Kidney epithelial cell (primary cell): ENCODE data around the gene MAN2A1. TPM values are rescaled to one million over a fixed set of nuclear protein-coding genes. Genes with fewer than 3 reads are reported as not detected.

ENCODE experiments used
- DNase-seq: peaks from one replicate; pipeline ENCODE4 v3.0.0-alpha.2; 2010; ENCODE audit warnings: low read depth
- H3K27me3 ChIP-seq: 2 replicates; pipeline ENCODE4 v1.6.0; 2011; ENCODE audit warnings: low read length; ENCODE audit not compliant: control insufficient read depth, insufficient read depth
- H3K36me3 ChIP-seq: 2 replicates; pipeline ENCODE4 v1.5.1; 2011; ENCODE audit warnings: low read length; ENCODE audit not compliant: control insufficient read depth, insufficient read depth
- H3K4me3 ChIP-seq: 2 replicates; pipeline ENCODE4 v1.5.1; 2011; ENCODE audit warnings: low read depth, mild to moderate bottlenecking, control low read depth, low read length
- total RNA-seq: library from RNA; depleted of rRNA; stranded (reverse); fragments of >200 nt; gene quantifications from 2 replicates; pipeline ENCODE4 v1.2.3, GENCODE V29; 2015
- TF ChIP-seq, protein P1 (sequence below): IDR thresholded peaks from 2 replicates; pipeline ENCODE4 v1.5.1; 2011; ENCODE audit warnings: mild to moderate bottlenecking, moderate library complexity, low read length, control low read depth, inconsistent platforms; ENCODE audit not compliant: insufficient read depth, poor library complexity, severe bottlenecking

Gene MAN2A1
- total RNA-seq, 1 donor from 2014 or later: 53.1 TPM

DNA sequence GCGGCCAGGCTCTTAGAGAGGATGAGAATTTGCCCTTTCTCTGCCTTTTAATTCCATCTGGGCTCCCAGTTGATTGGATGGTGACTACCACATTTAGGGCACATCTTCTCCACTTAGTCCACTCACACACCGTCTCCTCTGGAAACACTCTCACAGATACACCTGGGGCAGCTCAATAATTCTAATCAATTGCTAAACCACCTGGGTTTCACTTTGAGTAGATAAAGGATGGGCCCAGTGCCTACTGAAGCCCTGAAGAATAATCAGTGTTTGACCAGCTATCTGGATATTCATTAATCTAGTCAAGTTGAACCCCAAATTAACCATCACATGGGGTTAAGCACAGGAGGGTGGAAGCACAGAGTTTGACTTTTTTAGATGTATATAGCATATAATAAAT, 19.1 kb downstream of the MAN2A1 start:
- Histone ChIP-seq H3K4me3 (no peak overlapping the region), H3K36me3 (no peaks in the 10 kb centered on the region), H3K27me3 (no peaks in the 10 kb centered on the region)
- DNase-seq: no peak
- TF ChIP-seq, protein P1, sequence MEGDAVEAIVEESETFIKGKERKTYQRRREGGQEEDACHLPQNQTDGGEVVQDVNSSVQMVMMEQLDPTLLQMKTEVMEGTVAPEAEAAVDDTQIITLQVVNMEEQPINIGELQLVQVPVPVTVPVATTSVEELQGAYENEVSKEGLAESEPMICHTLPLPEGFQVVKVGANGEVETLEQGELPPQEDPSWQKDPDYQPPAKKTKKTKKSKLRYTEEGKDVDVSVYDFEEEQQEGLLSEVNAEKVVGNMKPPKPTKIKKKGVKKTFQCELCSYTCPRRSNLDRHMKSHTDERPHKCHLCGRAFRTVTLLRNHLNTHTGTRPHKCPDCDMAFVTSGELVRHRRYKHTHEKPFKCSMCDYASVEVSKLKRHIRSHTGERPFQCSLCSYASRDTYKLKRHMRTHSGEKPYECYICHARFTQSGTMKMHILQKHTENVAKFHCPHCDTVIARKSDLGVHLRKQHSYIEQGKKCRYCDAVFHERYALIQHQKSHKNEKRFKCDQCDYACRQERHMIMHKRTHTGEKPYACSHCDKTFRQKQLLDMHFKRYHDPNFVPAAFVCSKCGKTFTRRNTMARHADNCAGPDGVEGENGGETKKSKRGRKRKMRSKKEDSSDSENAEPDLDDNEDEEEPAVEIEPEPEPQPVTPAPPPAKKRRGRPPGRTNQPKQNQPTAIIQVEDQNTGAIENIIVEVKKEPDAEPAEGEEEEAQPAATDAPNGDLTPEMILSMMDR: no peak

- Histone ChIP-seq H3K4me3 (no peak overlapping the region), H3K36me3 (no peaks in the 10 kb centered on the region), H3K27me3 (no peaks in the 10 kb centered on the region)
- no peak for DNase-seq
- TF ChIP-seq, protein P1: no peak
These were observed 19.5 kb downstream of the MAN2A1 start for GRCh38 chr5:109709225-109709624.

GRCh38 chr5:109711673-109712072, 21.9 kb downstream of the MAN2A1 start:
- DNase-seq: no peak
- H3K27me3 ChIP-seq: no peaks in the 10 kb centered on the region
- TF ChIP-seq, protein P1: no peak
- H3K4me3 ChIP-seq: no peak overlapping the region
- H3K36me3 ChIP-seq: no peaks in the 10 kb centered on the region

DNA sequence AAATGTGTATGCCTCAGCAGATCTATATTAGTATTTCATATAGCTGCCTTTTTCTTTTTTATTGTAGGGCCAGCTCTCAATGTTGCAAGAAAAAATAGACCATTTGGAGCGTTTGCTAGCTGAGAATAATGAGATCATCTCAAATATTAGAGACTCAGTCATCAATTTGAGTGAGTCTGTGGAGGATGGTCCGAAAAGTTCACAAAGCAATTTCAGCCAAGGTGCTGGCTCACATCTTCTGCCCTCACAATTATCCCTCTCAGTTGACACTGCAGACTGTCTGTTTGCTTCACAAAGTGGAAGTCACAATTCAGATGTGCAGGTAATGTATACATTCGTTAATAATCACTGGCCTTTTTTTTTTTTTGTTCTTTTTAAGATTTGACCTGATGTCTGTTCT, 23.7 kb downstream of the MAN2A1 start:
- TF ChIP-seq, protein P1: no peak
- no peaks in the 10 kb centered on the region for H3K36me3 ChIP-seq
- no peak overlapping the region for H3K4me3 ChIP-seq
- no peaks in the 10 kb centered on the region for H3K27me3 ChIP-seq
- DNase-seq: no peak

- H3K36me3 ChIP-seq: no peaks in the 10 kb centered on the region
- no peaks in the 10 kb centered on the region for H3K27me3 ChIP-seq
- H3K4me3 ChIP-seq: no peak overlapping the region
- no peak for DNase-seq
- TF ChIP-seq, protein P1: no peak
These were observed 24.9 kb downstream of the MAN2A1 start for GRCh38 chr5:109714592-109714991.

GRCh38 chr5:109718216-109718615, 28.5 kb downstream of the MAN2A1 start:
- Histone ChIP-seq H3K27me3 (no peaks in the 10 kb centered on the region), H3K4me3 (no peak overlapping the region), H3K36me3 (no peaks in the 10 kb centered on the region)
- TF ChIP-seq, protein P1: no peak
- DNase-seq: no peak
